Ishikawa (cell line): ENCODE measurements around the gene PGBD5.

Experiments
- CREB1 ChIP-seq: IDR thresholded peaks from 2 replicates; pipeline ENCODE4 v1.6.1; 2012; ENCODE audit warnings: low read depth
- MAX ChIP-seq: IDR thresholded peaks from 2 replicates; pipeline ENCODE4 v1.6.1; 2012
- TAF1 ChIP-seq: IDR thresholded peaks from 2 replicates; pipeline ENCODE4 v1.6.1; 2012; ENCODE audit warnings: low read depth, mild to moderate bottlenecking
- TCF12 ChIP-seq: IDR thresholded peaks from 2 replicates; pipeline ENCODE4 v1.6.1; 2012; ENCODE audit warnings: low read depth
- YY1 ChIP-seq: IDR thresholded peaks from 2 replicates; pipeline ENCODE4 v1.6.1; 2012; ENCODE audit warnings: low read depth

- TF ChIP-seq CREB1 (no peak), MAX (no peak), TAF1 (no peak), YY1 (no peak), TCF12 (no peak)
These were observed 57.3 kb downstream of the PGBD5 start for GRCh38 chr1:230368871-230369270.
